ENCODE data around the gene GGT7. TPM values are rescaled to one million over a fixed set of nuclear protein-coding genes. Genes with fewer than 3 reads are reported as not detected.

Gene GGT7
- total RNA-seq, 1 experiment from 2014 or later = 11.5 TPM

DNA sequence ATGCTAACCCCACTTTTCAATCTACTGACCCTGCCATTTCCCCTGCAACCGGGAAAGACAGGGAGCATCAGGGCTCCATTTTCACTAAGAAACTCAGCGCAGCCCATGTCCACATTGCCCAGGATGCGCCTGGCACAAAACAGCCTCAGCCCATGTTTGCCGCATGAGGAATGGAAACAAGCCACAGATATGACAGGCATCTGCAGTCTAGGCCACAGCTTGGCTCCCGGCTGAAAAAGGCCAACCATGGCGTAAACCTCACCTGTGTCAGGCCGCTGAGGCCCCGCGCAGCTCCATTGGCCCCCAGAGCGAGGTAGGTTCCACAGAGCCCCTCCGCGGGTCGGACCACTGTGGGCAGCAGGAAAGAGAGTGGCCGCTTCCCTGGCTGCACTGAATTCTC lies 21.7 kb downstream of the GGT7 start:
- in situ Hi-C loops (cut with HindIII; ENCODE audit: low pct_unique_long_range_greater_than_20kb, low sequenced_read_pairs) = no loop called here
- intact Hi-C loops (cut with micrococcal nuclease; ENCODE audit: unreplicated experiment) = no loop called here
- no peak for TF ChIP-seq TCF7L2 (IDR thresholded peaks at IDR 0.05; ENCODE audit: low read depth, low read length)
- no peak for TF ChIP-seq SIN3A (IDR thresholded peaks at IDR 0.05; ENCODE audit: borderline replicate concordance, insufficient read depth, low read depth, low read length)
- TF ChIP-seq, protein P1, sequence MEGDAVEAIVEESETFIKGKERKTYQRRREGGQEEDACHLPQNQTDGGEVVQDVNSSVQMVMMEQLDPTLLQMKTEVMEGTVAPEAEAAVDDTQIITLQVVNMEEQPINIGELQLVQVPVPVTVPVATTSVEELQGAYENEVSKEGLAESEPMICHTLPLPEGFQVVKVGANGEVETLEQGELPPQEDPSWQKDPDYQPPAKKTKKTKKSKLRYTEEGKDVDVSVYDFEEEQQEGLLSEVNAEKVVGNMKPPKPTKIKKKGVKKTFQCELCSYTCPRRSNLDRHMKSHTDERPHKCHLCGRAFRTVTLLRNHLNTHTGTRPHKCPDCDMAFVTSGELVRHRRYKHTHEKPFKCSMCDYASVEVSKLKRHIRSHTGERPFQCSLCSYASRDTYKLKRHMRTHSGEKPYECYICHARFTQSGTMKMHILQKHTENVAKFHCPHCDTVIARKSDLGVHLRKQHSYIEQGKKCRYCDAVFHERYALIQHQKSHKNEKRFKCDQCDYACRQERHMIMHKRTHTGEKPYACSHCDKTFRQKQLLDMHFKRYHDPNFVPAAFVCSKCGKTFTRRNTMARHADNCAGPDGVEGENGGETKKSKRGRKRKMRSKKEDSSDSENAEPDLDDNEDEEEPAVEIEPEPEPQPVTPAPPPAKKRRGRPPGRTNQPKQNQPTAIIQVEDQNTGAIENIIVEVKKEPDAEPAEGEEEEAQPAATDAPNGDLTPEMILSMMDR (IDR thresholded peaks at IDR 0.05) = no peak
- TF ChIP-seq, protein P2, sequence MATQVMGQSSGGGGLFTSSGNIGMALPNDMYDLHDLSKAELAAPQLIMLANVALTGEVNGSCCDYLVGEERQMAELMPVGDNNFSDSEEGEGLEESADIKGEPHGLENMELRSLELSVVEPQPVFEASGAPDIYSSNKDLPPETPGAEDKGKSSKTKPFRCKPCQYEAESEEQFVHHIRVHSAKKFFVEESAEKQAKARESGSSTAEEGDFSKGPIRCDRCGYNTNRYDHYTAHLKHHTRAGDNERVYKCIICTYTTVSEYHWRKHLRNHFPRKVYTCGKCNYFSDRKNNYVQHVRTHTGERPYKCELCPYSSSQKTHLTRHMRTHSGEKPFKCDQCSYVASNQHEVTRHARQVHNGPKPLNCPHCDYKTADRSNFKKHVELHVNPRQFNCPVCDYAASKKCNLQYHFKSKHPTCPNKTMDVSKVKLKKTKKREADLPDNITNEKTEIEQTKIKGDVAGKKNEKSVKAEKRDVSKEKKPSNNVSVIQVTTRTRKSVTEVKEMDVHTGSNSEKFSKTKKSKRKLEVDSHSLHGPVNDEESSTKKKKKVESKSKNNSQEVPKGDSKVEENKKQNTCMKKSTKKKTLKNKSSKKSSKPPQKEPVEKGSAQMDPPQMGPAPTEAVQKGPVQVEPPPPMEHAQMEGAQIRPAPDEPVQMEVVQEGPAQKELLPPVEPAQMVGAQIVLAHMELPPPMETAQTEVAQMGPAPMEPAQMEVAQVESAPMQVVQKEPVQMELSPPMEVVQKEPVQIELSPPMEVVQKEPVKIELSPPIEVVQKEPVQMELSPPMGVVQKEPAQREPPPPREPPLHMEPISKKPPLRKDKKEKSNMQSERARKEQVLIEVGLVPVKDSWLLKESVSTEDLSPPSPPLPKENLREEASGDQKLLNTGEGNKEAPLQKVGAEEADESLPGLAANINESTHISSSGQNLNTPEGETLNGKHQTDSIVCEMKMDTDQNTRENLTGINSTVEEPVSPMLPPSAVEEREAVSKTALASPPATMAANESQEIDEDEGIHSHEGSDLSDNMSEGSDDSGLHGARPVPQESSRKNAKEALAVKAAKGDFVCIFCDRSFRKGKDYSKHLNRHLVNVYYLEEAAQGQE (IDR thresholded peaks at IDR 0.05; ENCODE audit: insufficient read depth in 1 of 2, low read depth in 2 of 2, low read length in 1 of 2) = no peak
- no peak for TF ChIP-seq POLR2AphosphoS5 (IDR thresholded peaks at IDR 0.05; ENCODE audit: low read depth, low read length)
- DNase-seq (ENCODE audit: low read depth, low spot score) (no peak), ATAC-seq (no peak)
- Histone ChIP-seq H3K36me3 (ENCODE audit: control insufficient read depth, insufficient read depth, low read length) (no peaks in the 10 kb centered on the region), H3K9me3 (ENCODE audit: control insufficient read depth, insufficient read depth, low read depth, low read length) (no peaks in the 10 kb centered on the region), H3K4me3 (ENCODE audit: low read depth in 2 of 2, low read length in 2 of 2) (no peak overlapping the region), H3K4me1 (ENCODE audit: control insufficient read depth, insufficient read depth, low read length) (no peaks in the 10 kb centered on the region), H3K27ac (ENCODE audit: low read length) (no peak overlapping the region), H3K27me3 (ENCODE audit: control insufficient read depth, insufficient read depth, low read length) (no peaks in the 10 kb centered on the region)
- BruUV-seq (replicated peaks) = no TSS peak
- POLR2A ChIA-PET = no interaction called here
- CTCF ChIA-PET = no interaction called here

DNA sequence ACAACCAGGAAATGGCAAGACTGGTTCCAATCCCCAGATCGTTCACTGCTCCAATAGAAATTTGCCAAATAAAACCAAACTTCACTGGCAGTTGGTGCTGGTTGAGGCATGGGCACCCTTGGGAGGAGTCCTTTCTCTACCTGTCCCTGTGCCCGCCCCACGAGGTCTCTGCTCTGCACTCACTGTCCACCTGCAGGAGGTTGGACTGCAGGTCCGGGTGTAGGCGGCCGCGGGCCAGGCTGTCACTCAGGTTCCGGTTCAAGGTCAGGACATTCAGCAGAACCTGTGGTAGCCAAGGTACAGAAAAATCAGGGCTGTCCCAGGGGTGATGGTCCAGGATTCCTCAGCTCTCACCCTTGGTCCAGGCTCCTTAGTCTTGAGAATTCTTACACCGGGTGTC lies 22.9 kb downstream of the GGT7 start:
- Histone ChIP-seq H3K9me3 (ENCODE audit: control insufficient read depth, insufficient read depth, low read depth, low read length) (no peaks in the 10 kb centered on the region), H3K36me3 (ENCODE audit: control insufficient read depth, insufficient read depth, low read length) (no peaks in the 10 kb centered on the region), H3K4me3 (ENCODE audit: low read depth in 2 of 2, low read length in 2 of 2) (no peak overlapping the region), H3K27me3 (ENCODE audit: control insufficient read depth, insufficient read depth, low read length) (no peaks in the 10 kb centered on the region), H3K4me1 (ENCODE audit: control insufficient read depth, insufficient read depth, low read length) (no peaks in the 10 kb centered on the region), H3K27ac (ENCODE audit: low read length) (no peak overlapping the region)
- no TSS peak for BruUV-seq (replicated peaks)
- intact Hi-C loops (cut with micrococcal nuclease; ENCODE audit: unreplicated experiment) = no loop called here
- DNase-seq (ENCODE audit: low read depth, low spot score) (no peak), ATAC-seq (no peak)
- POLR2A ChIA-PET = no interaction called here
- CTCF ChIA-PET = no interaction called here
- TF ChIP-seq POLR2AphosphoS5 (IDR thresholded peaks at IDR 0.05; ENCODE audit: low read depth, low read length) = no peak
- in situ Hi-C loops (cut with HindIII; ENCODE audit: low pct_unique_long_range_greater_than_20kb, low sequenced_read_pairs) = no loop called here

DNA sequence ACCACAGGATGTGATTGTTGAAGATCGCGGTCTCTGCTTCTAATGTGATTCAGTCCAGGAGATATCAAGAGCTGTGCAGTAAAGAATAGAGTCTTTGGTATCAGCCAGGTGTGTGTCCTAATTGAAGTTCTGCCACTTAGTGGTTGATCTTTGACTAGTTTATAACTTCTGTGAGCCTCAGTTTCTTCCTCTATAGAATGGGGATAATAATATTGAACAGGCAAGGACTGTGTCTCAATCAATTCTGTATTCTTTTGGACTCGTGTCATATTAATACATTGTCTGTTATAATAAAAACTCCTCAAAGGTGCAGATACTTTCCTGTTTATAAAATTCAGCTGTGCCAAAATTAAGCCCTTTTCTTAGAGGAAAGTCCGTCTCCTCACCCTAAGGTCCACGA lies 24.1 kb downstream of the GGT7 start:
- no peak for ATAC-seq
- ChIA-PET POLR2A (interaction anchor here (0.6 kb wide), 1 partner anchor 436 kb away, joined by 6 read pairs; the partner anchor contains the start of gene EIF6), CTCF (interaction anchor here (0.8 kb wide), 1 partner anchor 46 kb away, joined by 8 read pairs; no protein-coding TSS in a partner anchor)
- no peak overlapping the region for H3K27ac ChIP-seq (ENCODE audit: low read length)
- H3K4me3 ChIP-seq (ENCODE audit: low read depth in 2 of 2, low read length in 2 of 2) = no peak overlapping the region
- intact Hi-C loops (cut with micrococcal nuclease; ENCODE audit: unreplicated experiment) = no loop called here
- in situ Hi-C loops (cut with HindIII; ENCODE audit: low pct_unique_long_range_greater_than_20kb, low sequenced_read_pairs) = no loop called here
- no peaks in the 10 kb centered on the region for H3K4me1 ChIP-seq (ENCODE audit: control insufficient read depth, insufficient read depth, low read length)
- BruUV-seq (replicated peaks) = no TSS peak
- TF ChIP-seq, protein P1 (IDR thresholded peaks at IDR 0.05) = no peak
- TF ChIP-seq, protein P2 (IDR thresholded peaks at IDR 0.05; ENCODE audit: insufficient read depth in 1 of 2, low read depth in 2 of 2, low read length in 1 of 2) = no peak
- no peak for TF ChIP-seq TCF7L2 (IDR thresholded peaks at IDR 0.05; ENCODE audit: low read depth, low read length)
- no peak for TF ChIP-seq SIN3A (IDR thresholded peaks at IDR 0.05; ENCODE audit: borderline replicate concordance, insufficient read depth, low read depth, low read length)
- no peak for TF ChIP-seq POLR2AphosphoS5 (IDR thresholded peaks at IDR 0.05; ENCODE audit: low read depth, low read length)
- H3K36me3 ChIP-seq (ENCODE audit: control insufficient read depth, insufficient read depth, low read length) = no peaks in the 10 kb centered on the region
- H3K27me3 ChIP-seq (ENCODE audit: control insufficient read depth, insufficient read depth, low read length) = no peaks in the 10 kb centered on the region
- no peaks in the 10 kb centered on the region for H3K9me3 ChIP-seq (ENCODE audit: control insufficient read depth, insufficient read depth, low read depth, low read length)
- DNase-seq (ENCODE audit: low read depth, low spot score) = no peak
